IPS DF 6.9 (cell line): ENCODE results near the gene MLXIP.
"Not testable (repeated sequence)": the region's sequence is repeated elsewhere in the genome, so short reads cannot be mapped to it uniquely, and the experiment has no call there.

Experiments
- DNase-seq: peaks from one replicate; pipeline ENCODE4 v3.0.0-alpha.2; 2013; ENCODE audit warnings: low read depth, low spot score
- H3K27ac ChIP-seq: one replicate; pipeline ENCODE4 v1.5.1; 2013; ENCODE audit warnings: low read length, control low read depth
- H3K27me3 ChIP-seq: 2 replicates; pipeline ENCODE4 v1.6.1; 2013; ENCODE audit warnings: mild to moderate bottlenecking, low read length; ENCODE audit not compliant: control insufficient read depth, insufficient read depth
- H3K36me3 ChIP-seq: 2 replicates; pipeline ENCODE4 v1.6.1; 2013; ENCODE audit warnings: low read length; ENCODE audit not compliant: control insufficient read depth, insufficient read depth
- H3K4me1 ChIP-seq: 2 replicates; pipeline ENCODE4 v1.6.1; 2013; ENCODE audit warnings: low read length; ENCODE audit not compliant: control insufficient read depth, insufficient read depth
- H3K4me3 ChIP-seq: 2 replicates; pipeline ENCODE4 v1.5.1; 2013; ENCODE audit warnings: mild to moderate bottlenecking, low read length
- H3K9me3 ChIP-seq: 2 replicates; pipeline ENCODE4 v1.6.1; 2013; ENCODE audit warnings: low read length, inconsistent platforms; ENCODE audit not compliant: control insufficient read depth, insufficient read depth
- WGBS: extraction: QIAGEN DNeasy Blood & Tissue Kit; methylation state at CpG from one replicate; pipeline ENCODE4 v1.1.7; 2013; ENCODE audit warnings: mixed read lengths, missing lambda C conversion rate; ENCODE audit not compliant: insufficient read length, insufficient coverage; 5-methylcytosine and 5-hydroxymethylcytosine counted together

MLXIP gene

DNA sequence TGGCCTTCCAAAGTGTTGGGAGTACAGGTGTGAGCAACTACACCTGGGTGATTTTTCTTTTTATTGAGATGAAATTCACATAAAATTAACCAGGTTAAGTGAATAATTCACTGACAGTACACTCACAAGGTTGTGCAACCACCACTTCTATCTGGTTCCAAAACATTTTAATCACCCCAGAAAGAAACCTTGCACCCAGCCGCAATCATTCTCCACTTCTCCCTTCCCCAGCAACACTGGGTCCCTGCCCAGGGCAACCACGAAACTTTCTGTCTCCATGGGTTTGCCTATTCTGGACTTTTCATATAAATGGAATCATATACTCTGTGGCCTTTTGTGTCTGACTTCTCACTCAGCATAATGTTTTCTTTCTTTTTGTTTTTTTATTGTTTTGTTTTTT lies 26.3 kb upstream of the MLXIP start:
- Histone ChIP-seq H3K36me3 (no peaks in the 10 kb centered on the region; the same call in 1 of the 2 replicates), H3K27me3 (no peaks in the 10 kb centered on the region), H3K27ac (no peak overlapping the region), H3K9me3 (no peaks in the 10 kb centered on the region), H3K4me1 (no peaks in the 10 kb centered on the region), H3K4me3 (no peak overlapping the region)
- no CpG with 5 or more reads among the region's 2 CpGs for WGBS
- DNase-seq = no peak

DNA sequence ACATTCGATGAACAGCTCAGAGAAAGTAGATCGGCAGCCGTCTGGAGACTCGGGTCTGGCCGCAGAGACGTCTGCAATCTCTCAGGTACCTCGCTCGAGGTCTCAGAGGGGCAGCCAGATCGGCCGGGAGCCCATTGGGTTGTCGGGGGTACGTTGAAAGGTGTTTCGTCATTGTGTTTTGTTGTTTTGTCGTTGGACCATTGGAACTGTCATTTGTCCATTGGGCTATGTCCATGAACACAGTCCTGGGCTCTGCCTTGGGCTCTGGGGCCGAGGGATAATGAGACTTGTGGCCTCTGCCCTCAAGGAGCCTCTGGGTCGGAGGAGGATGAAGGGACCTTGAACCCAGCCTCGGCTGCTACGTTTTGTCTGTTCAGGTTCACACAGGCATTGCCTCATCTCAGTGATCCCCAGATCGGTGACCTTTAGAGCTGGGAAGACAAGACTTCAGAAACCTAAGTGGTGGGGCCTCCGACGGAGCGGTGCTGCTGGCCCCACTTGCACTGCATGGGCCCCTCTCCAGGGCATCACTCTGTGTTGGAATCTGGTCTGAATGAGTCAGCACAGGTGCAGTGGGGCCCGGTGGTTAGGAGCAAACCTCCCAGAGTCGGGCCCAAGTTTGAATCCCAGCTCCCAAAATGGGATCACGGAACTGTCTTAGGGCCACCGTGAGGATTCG lies 23.6 kb upstream of the MLXIP start:
- DNase-seq = no peak
- Histone ChIP-seq H3K36me3 (no peaks in the 10 kb centered on the region; the same call in 1 of the 2 replicates), H3K27ac (no peak overlapping the region), H3K4me1 (no peaks in the 10 kb centered on the region), H3K9me3 (no peaks in the 10 kb centered on the region), H3K27me3 (no peaks in the 10 kb centered on the region), H3K4me3 (no peak overlapping the region)
- no CpG with 5 or more reads among the region's 27 CpGs for WGBS

DNA sequence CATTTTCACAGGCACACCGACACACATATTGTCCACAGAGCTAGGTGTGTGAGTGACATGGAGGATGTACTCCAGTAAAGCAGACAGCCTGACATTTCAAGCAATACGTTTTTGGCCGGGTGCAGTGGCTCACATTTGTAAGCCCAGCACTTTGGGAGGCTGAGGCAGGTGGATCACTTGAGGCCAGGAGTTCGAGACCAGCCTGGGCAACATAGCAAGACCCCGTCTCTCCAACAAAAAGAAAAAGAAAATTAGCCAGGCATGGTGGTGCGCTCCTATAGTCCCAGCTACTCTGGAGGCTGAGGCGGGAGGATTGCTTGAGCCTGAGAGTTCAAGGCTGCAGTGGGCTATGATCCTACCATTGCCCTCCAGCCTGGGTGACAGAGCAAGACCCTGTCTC lies 22.1 kb upstream of the MLXIP start:
- not testable (repeated sequence) for H3K27ac ChIP-seq, H3K27me3 ChIP-seq, DNase-seq, H3K4me1 ChIP-seq, H3K36me3 ChIP-seq, H3K9me3 ChIP-seq, H3K4me3 ChIP-seq
- WGBS = no CpG with 5 or more reads among the region's 7 CpGs

DNA sequence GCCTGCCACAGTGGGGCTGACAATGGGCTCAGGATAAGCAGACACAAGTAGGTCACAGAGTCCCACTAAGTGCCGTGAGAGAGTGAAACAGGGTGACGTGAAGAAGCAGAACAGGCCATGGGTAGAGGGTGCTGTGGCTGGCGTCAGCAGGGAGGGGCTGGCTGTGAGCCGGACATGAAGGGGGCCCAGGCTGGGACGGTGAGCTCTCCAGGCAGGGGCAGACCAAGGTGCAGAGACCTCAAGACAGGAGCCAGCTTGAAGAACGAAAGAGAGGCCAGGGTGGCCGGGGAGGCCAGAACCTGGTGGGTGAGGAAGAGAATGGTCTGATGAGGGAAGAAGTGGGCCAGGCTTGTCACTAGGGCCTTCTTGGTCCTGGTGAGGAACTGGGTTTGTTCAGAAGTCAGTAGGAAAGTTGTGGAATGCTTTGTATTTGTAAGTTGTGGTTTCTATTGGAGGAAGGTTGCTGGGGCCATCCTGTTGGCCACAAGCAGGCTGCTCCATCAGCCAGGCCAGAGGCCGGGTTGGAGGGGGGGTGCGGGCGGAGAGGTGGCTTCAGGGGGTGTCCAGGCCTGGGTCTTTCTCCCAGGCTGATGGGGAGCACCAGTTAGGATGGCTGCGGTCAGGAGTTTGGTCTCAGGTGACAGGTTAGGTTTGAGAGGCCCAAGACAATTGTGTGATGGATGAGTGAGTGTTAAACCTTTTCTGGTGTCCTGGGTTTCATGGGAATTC lies 21.4 kb upstream of the MLXIP start:
- Histone ChIP-seq H3K9me3 (no peaks in the 10 kb centered on the region), H3K27ac (no peak overlapping the region), H3K4me3 (no peak overlapping the region), H3K27me3 (no peaks in the 10 kb centered on the region), H3K4me1 (no peaks in the 10 kb centered on the region), H3K36me3 (no peaks in the 10 kb centered on the region)
- WGBS = no CpG with 5 or more reads among the region's 11 CpGs
- DNase-seq = no peak

DNA sequence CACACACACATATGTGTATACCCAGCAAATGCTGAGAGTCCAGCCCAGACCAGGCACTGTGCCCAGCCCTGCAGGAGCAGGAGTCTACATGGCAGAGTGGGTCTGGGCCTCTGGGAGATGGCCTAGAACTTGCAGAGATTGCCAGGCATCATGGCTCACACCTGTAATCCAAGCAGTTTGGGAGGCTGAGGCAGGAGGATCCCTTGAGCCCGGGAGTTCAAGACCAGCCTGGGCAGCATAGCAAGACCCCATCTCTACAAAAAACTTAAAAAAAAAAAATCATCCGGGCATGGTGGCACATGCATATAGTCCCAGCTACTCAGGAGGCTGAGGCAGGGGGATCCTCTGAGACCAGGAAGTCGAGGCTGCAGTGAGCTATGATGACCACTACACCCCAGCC lies 20.8 kb upstream of the MLXIP start:
- Histone ChIP-seq H3K9me3 (no peaks in the 10 kb centered on the region), H3K4me3 (no peak overlapping the region), H3K4me1 (no peaks in the 10 kb centered on the region), H3K27ac (no peak overlapping the region), H3K27me3 (no peaks in the 10 kb centered on the region), H3K36me3 (no peaks in the 10 kb centered on the region)
- no CpG with 5 or more reads among the region's 3 CpGs for WGBS
- DNase-seq = no peak

DNA sequence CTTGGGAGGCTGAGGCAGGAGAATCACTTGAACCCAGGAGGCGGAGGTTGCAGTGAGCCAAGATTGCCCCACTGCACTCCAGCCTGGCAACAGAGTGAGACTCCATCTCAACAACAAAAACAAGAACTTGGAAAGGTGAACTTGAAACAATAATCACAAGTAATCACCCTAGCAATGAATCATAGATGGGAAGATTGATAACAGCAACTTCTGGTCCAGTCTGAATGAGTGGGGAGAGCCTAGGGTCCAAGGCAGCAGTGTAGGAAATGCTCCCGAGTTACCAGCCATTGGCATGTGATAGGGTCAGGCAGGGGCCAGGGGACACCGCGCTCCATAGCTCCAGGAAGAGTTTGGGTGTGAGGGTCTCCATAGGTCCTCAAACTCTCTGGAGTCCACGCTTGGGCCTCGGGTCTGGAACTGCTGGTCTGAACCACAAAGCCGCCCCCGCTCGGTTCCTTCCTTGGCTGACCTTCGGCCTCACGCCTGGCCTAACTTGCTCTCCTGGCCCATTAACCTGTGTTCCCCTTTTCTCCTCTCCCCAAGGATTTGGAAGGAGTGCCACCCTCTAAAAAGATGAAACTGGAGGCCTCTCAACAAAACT lies 19.9 kb upstream of the MLXIP start:
- H3K27me3 ChIP-seq = no peaks in the 10 kb centered on the region
- no peaks in the 10 kb centered on the region for H3K9me3 ChIP-seq
- no CpG with 5 or more reads among the region's 11 CpGs for WGBS
- no peak overlapping the region for H3K4me3 ChIP-seq
- no peak for DNase-seq
- H3K4me1 ChIP-seq = 0 out of 2 replicates have a peak, but pooled peaks cover under 1% of the 10 kb centered on the region
- no peak overlapping the region for H3K27ac ChIP-seq
- no peaks in the 10 kb centered on the region for H3K36me3 ChIP-seq

DNA sequence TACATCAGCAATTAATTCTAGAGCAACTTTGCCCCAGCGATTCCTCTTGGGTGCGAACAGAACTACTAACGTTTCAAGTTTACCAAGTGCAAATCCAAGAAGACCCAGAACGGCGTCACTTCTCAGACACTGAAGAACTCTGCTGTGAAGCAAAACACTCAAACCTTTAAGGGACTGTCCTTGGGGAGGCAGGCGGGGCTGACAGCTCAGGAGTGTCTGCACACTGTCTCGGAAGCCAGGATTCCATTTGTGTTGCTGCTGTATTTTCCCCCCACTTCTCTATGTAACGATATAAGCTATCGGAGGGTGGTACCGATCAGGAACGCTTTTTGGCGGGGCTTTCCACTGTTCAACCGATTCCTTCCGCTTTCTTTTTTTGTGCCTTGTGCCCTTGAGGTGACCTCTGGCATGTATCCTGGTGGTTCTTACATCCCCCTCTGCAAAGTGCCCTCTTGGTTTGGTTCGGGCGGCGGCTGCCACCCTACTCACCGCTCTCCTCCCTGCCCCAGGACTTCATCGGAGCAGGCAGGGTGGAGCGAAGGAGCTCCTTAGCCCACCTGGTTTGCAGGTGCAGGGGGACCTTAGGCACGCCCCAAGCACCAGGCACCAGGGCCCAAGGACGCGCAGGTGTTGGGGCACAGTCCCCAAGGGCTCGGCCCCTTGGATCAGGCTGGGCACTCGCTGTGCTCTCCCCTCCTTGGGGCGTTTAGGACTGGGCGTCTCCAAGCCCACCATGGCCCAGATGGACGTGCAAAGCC lies 19.2 kb upstream of the MLXIP start:
- Histone ChIP-seq H3K4me1 (peaks cover 3% of the 10 kb centered on the region; the same call in 1 of the 2 replicates), H3K9me3 (no peaks in the 10 kb centered on the region), H3K27ac (no peak overlapping the region), H3K36me3 (no peaks in the 10 kb centered on the region), H3K27me3 (no peaks in the 10 kb centered on the region), H3K4me3 (no peak overlapping the region)
- WGBS = no CpG with 5 or more reads among the region's 28 CpGs
- DNase-seq = no peak

DNA sequence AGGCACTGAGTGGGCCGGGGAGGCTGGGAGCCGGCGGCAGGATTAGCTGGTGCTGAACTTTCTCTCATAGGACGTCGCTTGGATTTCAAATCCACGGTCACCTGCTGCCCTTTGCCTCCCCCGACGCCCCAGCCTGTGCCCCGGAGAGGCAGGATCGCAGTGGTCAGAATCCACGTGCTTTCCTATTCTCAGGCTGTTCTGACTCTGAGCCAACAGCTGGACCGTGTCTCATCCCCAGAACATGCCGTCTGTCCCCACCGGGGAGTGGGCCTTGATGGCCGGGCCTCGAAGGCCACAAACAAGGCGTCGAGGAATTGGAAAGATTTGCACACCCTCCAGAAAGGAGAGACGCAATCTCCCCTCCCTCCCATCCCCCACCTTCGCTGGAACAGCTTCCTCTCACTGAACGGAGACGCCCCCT lies 18.5 kb upstream of the MLXIP start:
- H3K9me3 ChIP-seq = no peaks in the 10 kb centered on the region
- no peaks in the 10 kb centered on the region for H3K36me3 ChIP-seq
- peaks cover 7% of the 10 kb centered on the region; the same call in 1 of the 2 replicates for H3K4me1 ChIP-seq
- H3K4me3 ChIP-seq = no peak overlapping the region
- WGBS = no CpG with 5 or more reads among the region's 22 CpGs
- no peak for DNase-seq
- no peak overlapping the region for H3K27ac ChIP-seq
- H3K27me3 ChIP-seq = no peaks in the 10 kb centered on the region

DNA sequence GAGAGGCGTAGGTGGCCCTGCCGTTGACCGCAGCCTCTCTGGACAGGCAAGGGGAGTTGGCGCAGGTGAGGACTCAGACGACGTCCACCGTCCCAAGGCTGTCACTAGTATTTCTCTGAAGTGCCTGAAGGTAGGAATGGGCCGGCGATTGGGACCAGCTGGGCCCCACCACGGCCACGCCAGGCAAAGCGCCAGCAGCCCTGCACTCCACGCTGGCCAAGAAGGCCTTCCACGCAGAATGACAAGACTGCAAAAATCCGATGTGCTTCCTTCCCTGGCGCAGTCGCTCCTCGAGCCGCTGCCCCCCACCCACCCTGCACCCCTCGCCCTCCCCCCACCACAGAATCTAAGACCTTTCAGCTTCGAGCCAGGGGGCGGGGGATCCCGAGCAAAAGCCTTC lies 17.3 kb upstream of the MLXIP start:
- DNase-seq = no peak
- WGBS = no CpG with 5 or more reads among the region's 23 CpGs
- H3K4me1 ChIP-seq = peaks cover 7% of the 10 kb centered on the region; the same call in 1 of the 2 replicates
- no peaks in the 10 kb centered on the region for H3K9me3 ChIP-seq
- no peak overlapping the region for H3K27ac ChIP-seq
- H3K36me3 ChIP-seq = no peaks in the 10 kb centered on the region
- no peak overlapping the region for H3K4me3 ChIP-seq
- H3K27me3 ChIP-seq = no peaks in the 10 kb centered on the region
